H1 (cell line): ENCODE data around the gene BCL2. TPM values are rescaled to one million over a fixed set of nuclear protein-coding genes. Genes with fewer than 3 reads are reported as not detected.

Experiments
- CEBPB ChIP-seq: IDR thresholded peaks from 2 replicates; pipeline ENCODE4 v1.6.1; 2012; ENCODE audit warnings: low read depth, low read length
- CTCF ChIP-seq, 3 experiments: IDR thresholded peaks; 1 replicate in 2 of 3; 2 replicates in 1 of 3; pipeline versions ENCODE4 v1.5.1 to v1.6.1; 2011; ENCODE audit warnings: low read length in 3 of 3, mild to moderate bottlenecking in 3 of 3, inconsistent platforms in 2 of 3, low read depth in 1 of 3, moderate library complexity in 1 of 3; ENCODE audit not compliant: insufficient read depth in 1 of 3; ENCODE audit errors: control extremely low read depth in 1 of 3
- EGR1 ChIP-seq: IDR thresholded peaks from 2 replicates; pipeline ENCODE4 v1.6.1; 2011; ENCODE audit warnings: low read depth, low read length, borderline replicate concordance
- EZH2 ChIP-seq: fragments of 200-600 bp; sonication (generic); IDR thresholded peaks from 2 replicates; pipeline ENCODE4 v1.7.1; 2012; ENCODE audit warnings: low read depth, mild to moderate bottlenecking, moderate library complexity, low read length, inconsistent platforms; ENCODE audit not compliant: severe bottlenecking
- JUN ChIP-seq: IDR thresholded peaks from 2 replicates; pipeline ENCODE4 v1.6.1; 2011; ENCODE audit warnings: low read depth, mild to moderate bottlenecking, improper control_type of control experiment, low read length
- JUND ChIP-seq: IDR thresholded peaks from 2 replicates; pipeline ENCODE4 v1.6.1; 2011; ENCODE audit warnings: mild to moderate bottlenecking, improper control_type of control experiment, low read length
- SP2 ChIP-seq: IDR thresholded peaks from 2 replicates; pipeline ENCODE4 v1.6.1; 2012; ENCODE audit warnings: mild to moderate bottlenecking, low read length, inconsistent platforms
- polyA plus RNA-seq, 7 experiments: library from polyadenylated mRNA; depleted of rRNA in 3 of 7; stranded (reverse) in 5 of 7; unstranded in 2 of 7; fragments of >200 nt in 5 of 7; fragments of 200-250 nt in 2 of 7; gene quantifications; 1 replicate in 5 of 7; 2 replicates in 1 of 7; 4 replicates in 1 of 7; pipeline versions ENCODE4 v1.2.1 to v1.2.3, GENCODE V29; 2011 to 2013; ENCODE audit warnings: missing spikeins in 2 of 7, mixed read lengths in 2 of 7
- total RNA-seq: library from RNA; stranded (reverse); fragmentation: NEBNext Ultra II Directional; extraction: Animal tissue kit (Norgen Biotek cat#: 25700); gene quantifications from 2 replicates; pipeline ENCODE4 v1.2.1, GENCODE V29; 2021

BCL2 gene
- total and polyA plus RNA-seq, 2 of the 8 experiments (the other 6 are each of a cell fraction or from before 2014, with no cell fraction given) = 0.59 to 4.5 TPM

GRCh38 chr18:63131959-63132818, 187.4 kb downstream of the BCL2 start (continued):
- TF ChIP-seq CTCF (IDR thresholded peaks at IDR 0.05; ENCODE audit: control extremely low read depth in 1 of 3, insufficient read depth in 1 of 3, low read depth in 1 of 3, low read length in 3 of 3) (no peak), SP2 (no peak), JUND (no peak), EZH2 (no peak), EGR1 (no peak), JUN (no peak), CEBPB (no peak)
